GM10266 (cell line): Measurements from ENCODE around the gene SH3BP2.

ENCODE experiments used
- DNase-seq: peaks from one replicate; pipeline ENCODE4 v3.0.0; 2012; ENCODE audit errors: extremely low spot score
- CTCF ChIP-seq: IDR thresholded peaks from 2 replicates; pipeline ENCODE4 v1.5.1; 2012; ENCODE audit warnings: mild to moderate bottlenecking, low read depth; ENCODE audit not compliant: control insufficient read depth, insufficient read depth; ENCODE audit errors: missing control alignments

Gene SH3BP2

GRCh38 chr4:2873329-2873728 is 80.4 kb downstream of the SH3BP2 start:
- DNase-seq, result no peak
- TF ChIP-seq CTCF, result no peak

DNA sequence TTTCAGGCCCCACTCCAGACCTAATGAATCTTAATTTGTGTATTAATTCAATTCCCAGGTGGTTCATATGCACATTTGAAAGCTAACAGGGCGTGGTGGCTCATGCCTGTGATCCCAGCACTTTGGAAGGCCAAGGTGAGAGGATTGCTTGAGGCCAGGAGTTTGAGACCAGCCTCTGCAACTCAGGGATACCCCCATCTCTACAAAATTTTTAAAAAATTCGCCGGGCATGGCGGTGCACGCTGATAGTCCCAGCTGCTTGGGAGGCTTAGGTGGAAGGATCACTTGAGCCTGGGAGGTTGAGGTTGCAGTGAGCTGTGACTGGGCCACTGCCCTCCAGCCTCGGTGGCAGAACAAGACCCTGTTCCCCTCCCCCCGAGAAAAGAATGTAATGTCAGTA is 82.0 kb downstream of the SH3BP2 start:
- TF ChIP-seq CTCF, result no peak
- no peak for DNase-seq

DNA sequence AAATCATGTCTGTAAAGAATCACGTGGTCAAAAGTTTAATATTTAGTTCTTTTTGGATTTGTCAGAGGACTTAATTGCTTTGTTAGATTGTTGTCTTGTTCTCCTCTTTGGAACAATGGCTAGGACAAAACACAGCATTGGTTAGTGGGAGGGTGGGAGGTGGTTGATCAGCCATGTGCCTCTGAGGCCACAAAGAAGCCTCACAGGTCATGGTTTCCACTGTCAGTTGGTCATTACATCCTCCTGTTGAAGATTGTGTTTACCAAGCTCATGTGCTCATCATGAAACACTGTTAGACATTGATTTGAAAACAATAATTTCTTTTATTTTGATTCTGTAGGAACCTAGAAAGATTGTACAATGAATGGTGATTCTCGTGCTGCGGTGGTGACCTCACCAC is 82.7 kb downstream of the SH3BP2 start:
- no peak for DNase-seq
- TF ChIP-seq CTCF, result no peak

GRCh38 chr4:2878346-2878745 is 85.5 kb downstream of the SH3BP2 start:
- DNase-seq, result no peak
- TF ChIP-seq CTCF, result no peak

DNA sequence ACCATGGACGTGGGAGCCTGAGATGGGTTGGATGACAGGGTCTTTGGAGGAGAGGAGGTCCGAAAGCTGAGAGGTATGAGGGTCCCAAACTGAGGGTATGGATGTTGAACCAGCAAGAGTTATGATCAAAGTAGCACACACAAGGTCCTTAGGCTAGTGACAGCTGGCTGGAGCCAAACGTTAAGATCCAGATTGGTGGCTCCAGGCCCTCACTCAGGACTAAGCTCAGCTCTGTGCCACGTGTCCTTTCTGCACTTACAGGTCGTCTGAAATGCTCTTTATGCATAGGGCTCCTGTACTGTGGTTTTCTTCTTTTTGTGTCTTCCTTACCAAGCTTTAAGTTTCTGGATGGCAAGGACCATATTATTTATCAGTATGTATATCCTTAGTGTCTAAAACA is 86.1 kb downstream of the SH3BP2 start:
- TF ChIP-seq CTCF, result no peak
- DNase-seq, result no peak

GRCh38 chr4:2881431-2881830 is 88.5 kb downstream of the SH3BP2 start:
- no peak for DNase-seq
- TF ChIP-seq CTCF, result no peak

GRCh38 chr4:2882341-2882740 is 89.5 kb downstream of the SH3BP2 start:
- no peak for TF ChIP-seq CTCF
- DNase-seq, result no peak

- TF ChIP-seq CTCF, result no peak
These were observed 93.3 kb downstream of the SH3BP2 start for GRCh38 chr4:2886161-2886560.

More at GRCh38 chr4:2886161-2886560, 93.3 kb downstream of the SH3BP2 start:
- DNase-seq, result no peak
